ENCODE measurements around the gene TPRG1. TPM values are rescaled to one million over a fixed set of nuclear protein-coding genes. Genes with fewer than 3 reads are reported as not detected.

Gene TPRG1
- polyA plus RNA-seq, 1 donor = 5.6 TPM

DNA sequence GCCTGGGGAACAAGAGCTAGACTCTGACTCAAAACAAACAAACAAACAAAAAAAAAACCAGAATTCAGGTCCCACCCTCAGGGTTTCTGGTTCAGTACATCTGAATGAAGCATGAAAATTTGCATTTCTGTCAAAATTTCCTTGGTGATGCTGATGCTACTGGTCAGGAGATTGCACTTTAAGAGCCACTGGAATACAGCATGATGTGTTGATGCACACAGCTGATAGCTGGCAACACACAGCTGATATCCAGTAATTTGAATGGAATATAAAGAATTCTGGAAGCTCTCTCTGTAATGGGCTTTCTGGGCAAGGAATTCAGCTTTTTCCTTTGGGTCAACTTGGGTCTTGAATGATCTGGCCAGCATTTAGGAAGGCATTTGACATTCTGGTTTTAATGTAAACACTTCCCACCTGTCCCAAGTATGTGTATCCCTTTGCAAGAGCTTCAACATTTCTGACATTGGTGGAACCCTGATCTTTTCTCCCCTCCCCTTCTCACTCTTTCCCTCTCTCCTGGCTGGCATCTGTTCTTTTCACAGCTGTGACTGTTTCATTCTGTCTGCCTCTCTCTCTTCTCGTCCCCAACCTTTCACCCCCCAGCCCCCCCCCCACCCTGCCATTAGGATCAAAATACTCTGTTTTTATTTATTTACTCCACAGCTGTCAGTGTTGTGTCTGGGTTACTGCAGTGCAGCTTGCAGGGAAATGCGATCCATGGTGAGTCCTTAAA, 189.5 kb downstream of the TPRG1 start:
- no peak for DNase-seq

DNA sequence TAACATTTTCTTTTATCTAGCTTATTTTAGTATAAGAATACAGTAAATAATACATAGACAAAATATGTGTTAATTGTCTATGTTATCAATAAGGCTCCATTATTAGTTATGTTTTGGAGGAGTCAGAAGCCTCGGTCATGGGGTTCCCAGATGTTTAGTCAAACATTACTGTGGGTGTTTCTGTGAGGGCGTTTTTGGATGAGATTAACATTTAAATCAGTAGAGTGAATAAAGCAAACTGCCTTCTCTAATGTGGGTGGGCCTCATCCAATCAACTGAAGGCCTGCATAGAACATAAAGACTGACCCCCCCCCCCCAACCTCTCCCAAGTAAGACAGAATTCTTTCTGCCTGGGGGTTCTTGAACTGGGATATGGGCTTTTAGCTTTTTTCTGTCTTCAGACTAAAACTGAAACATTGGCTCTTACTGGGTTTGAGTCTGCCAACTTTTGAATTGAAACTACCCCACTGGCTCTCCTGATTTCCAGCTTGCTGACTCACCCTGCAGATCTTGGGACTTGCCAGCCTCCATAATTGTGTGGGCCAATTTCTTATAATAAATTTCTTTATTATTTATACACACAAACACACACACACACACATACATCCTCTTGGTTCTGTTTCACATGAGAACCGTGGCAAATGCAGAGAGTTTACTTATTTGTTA, 192.0 kb downstream of the TPRG1 start:
- no peak for DNase-seq

DNA sequence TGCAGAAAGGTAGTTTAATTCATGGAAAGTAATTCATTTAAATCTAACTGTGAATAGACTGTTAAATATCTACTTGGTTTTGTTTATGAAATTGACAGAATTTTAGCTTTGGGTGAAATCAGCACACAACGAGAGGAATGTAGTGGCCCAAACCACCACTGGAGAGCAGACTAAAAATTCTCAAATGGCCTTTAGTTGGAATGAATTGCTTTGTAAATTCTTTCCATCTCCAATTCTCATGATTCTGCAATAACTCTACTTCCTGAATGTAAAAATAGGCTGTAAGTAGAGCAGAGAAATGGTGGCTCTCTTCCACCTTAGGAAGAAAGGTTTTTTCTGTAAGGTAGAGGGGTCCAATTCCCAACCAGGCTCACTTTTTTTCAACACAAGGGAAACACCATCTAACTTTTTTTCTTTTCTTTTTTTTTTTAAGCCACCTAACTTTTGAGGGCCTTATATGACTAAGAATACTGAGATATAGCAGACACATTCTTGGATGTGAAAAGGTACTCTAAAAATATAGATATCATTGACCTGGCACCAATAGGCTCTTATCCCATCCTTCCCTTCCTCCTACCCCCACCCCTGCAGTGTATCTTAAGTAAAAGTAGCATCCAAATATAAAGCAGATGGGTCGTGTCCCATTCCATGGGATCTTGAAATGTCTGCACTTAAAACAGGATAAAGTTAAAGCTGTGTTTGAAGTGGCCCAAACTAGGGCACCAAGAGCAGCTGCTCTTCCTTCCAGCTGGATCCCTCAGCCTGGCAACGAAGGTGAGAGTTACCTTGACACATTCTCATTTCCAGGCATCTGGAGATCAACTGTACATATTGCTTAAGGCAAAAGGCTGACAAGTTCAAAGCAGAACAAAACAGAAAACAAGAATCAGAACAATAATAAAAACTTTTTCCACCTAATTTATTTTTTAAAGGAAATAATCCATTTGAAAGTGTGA, 194.1 kb downstream of the TPRG1 start:
- DNase-seq = peak; percentile 48

DNA sequence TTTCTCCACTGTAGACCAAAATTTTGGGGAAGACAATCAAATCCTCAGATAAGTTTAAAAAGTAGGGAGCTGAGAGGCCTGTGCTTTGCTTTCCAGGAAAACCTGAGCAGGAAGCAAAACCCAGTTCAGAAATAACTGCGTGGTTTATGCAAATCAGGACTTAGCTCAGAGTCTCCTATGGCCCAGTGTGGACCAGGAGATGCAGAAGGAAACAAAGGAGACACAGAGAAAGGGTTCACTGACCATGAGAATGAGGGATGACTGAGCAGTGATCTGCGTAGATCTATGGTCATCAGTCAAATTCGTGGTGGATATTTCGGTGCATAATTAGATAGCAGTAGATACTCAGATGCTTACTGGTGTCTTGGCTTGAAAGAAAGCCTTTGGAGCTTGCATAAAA, 196.6 kb downstream of the TPRG1 start:
- DNase-seq = no peak

DNA sequence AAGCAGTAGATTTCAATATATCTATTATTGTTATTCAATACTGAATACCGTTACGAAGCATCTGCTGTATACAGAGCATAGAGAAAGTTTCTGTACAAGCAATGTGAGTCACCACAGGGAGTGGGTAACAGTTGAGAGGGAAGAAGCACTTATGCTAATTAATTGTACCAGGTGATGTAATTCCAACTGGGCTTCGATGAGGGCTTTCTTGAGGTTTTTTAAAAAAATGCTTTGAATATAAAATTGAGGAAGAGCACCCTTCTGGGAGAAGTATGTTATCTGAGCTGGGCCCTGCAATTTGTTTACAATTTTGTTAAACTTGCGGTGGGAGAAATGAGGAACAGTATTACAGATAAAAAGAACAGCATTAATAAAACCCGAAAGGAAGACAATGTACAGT, 197.9 kb downstream of the TPRG1 start:
- DNase-seq = no peak

DNA sequence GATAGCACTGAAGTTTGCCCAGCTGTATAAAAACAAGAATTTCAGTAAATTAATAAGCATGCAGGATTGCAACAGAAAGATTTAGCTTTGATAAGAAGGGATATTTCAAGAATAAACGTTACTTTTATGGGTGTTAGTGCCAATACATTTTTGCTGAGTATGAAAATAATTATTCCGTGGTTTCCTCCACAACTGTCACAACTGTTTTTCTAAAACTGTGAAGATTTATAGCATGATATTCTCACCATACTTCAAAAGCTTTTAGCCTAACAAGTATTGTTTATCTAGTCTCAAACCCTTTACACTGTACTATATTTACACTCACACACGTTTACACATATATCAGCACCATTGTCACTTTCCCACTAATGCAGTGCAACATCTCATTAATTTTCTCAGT, 200.5 kb downstream of the TPRG1 start:
- DNase-seq = no peak

Data from hindlimb muscle (tissue), 1 donor.